ENCODE measurements around the gene CLDN6.

Gene CLDN6

DNA sequence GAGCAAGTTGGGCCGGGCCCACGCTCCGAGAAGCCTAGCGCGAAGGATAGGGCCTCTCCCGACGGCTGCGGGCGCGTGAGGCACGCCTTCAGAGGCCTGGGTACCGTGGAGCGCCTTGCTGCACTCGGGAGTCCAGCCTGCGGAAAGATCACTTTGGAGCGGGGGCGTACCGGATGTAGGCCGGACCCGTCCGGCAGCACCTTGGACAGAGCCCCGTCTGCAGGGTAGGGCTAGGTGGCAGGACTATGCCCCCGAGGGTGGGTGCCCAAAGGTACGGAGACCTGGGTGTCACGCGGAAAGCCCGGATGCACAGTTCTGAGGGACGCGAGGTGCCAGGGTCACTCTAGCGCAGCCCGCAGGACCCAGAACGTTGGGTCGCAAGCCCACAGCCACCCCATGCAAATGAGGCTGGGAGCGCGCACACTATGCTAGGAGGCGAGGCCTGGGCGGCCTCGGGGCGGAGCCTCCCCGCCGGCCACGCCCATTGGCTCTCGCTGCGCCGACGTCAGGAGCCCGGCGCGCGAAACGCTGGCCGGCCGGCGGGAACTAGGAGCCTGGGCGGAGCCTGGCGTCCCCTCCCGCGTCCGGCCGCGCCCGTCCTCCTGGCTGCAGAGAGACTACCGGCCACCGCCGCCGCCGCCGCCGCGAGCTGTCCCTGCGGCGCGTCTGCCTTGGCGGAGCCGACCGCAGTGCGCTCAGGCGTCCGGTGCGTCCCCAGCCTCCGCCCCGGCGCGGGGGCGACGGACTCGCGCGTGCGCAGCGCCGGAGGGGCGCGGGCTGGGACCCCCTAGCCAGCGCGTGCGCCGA is 49.0 kb downstream of the CLDN6 start, which contains the start of gene PAQR4:
TSS of gene PAQR4 (plus strand) at position 611 of the 807 bp plus-strand sequence. CDS start 327 bp downstream, outside the sequence.
- TF ChIP-seq, protein P1, sequence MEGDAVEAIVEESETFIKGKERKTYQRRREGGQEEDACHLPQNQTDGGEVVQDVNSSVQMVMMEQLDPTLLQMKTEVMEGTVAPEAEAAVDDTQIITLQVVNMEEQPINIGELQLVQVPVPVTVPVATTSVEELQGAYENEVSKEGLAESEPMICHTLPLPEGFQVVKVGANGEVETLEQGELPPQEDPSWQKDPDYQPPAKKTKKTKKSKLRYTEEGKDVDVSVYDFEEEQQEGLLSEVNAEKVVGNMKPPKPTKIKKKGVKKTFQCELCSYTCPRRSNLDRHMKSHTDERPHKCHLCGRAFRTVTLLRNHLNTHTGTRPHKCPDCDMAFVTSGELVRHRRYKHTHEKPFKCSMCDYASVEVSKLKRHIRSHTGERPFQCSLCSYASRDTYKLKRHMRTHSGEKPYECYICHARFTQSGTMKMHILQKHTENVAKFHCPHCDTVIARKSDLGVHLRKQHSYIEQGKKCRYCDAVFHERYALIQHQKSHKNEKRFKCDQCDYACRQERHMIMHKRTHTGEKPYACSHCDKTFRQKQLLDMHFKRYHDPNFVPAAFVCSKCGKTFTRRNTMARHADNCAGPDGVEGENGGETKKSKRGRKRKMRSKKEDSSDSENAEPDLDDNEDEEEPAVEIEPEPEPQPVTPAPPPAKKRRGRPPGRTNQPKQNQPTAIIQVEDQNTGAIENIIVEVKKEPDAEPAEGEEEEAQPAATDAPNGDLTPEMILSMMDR (conservative IDR thresholded peaks at IDR 0.05; ENCODE audit: low read depth, low read length): no peak
- peak within 1 kb of the TSS; percentile 65 for H3K4me3 ChIP-seq (ENCODE audit: low read length)
- DNase-seq (ENCODE audit: low read depth): peak; percentile 46

DNA sequence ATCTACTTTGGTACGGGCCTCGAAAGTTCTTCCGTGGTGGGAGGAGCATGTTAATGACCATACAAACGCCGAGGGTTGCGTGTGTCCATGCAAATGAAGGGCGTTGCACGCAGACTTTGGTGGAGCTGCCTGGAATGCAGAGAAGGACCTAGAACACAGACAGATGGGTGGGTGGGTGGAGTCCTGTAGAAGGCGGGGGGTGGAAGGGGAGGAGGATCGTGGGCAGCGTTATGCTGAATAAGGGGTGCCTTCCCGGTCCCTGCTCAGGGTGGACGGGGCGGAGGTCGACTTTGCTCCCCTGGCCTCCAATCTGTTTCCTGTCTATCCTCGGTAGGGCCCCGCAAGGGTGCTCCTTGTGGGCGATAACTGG is 49.6 kb downstream of the CLDN6 start:
- H3K4me3 ChIP-seq (ENCODE audit: low read length): no peak overlapping the region
- DNase-seq (ENCODE audit: low read depth): no peak
- TF ChIP-seq, protein P1 (conservative IDR thresholded peaks at IDR 0.05; ENCODE audit: low read depth, low read length): no peak

DNA sequence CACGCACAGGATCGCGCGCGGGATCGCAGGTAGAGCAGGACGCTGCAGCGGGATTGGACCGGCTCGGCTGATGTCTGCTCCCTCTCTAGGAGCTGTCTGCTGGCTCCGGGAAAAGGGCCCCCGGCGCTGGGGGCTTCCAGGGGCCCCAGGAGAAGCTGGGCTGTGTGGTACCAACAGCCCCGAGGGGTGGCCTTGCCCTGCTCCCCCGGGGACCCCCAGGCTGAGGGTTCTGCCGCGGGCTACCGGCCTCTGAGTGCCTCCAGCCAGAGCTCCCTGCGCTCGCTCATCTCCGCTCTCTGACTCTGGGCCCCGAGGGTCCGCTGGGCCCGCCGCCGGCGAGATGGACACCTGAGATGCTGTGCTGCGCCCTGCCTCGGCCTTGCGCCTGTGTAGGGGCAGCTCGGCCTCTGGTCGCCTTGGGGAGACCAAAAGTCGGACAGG is 50.2 kb downstream of the CLDN6 start:
- TF ChIP-seq, protein P1 (conservative IDR thresholded peaks at IDR 0.05; ENCODE audit: low read depth, low read length): no peak
- DNase-seq (ENCODE audit: low read depth): no peak
- no peak overlapping the region for H3K4me3 ChIP-seq (ENCODE audit: low read length)

GRCh38 chr16:2967211-2967631 is 50.8 kb downstream of the CLDN6 start:
- no peak for DNase-seq (ENCODE audit: low read depth)
- no peak overlapping the region for H3K4me3 ChIP-seq (ENCODE audit: low read length)
- TF ChIP-seq, protein P1 (conservative IDR thresholded peaks at IDR 0.05; ENCODE audit: low read depth, low read length): no peak

- H3K4me3 ChIP-seq (ENCODE audit: low read length): no peak overlapping the region
- TF ChIP-seq, protein P1 (conservative IDR thresholded peaks at IDR 0.05; ENCODE audit: low read depth, low read length): no peak
- DNase-seq (ENCODE audit: low read depth): no peak
Measured at GRCh38 chr16:2966808-2967191, 51.2 kb downstream of the CLDN6 start.

DNA sequence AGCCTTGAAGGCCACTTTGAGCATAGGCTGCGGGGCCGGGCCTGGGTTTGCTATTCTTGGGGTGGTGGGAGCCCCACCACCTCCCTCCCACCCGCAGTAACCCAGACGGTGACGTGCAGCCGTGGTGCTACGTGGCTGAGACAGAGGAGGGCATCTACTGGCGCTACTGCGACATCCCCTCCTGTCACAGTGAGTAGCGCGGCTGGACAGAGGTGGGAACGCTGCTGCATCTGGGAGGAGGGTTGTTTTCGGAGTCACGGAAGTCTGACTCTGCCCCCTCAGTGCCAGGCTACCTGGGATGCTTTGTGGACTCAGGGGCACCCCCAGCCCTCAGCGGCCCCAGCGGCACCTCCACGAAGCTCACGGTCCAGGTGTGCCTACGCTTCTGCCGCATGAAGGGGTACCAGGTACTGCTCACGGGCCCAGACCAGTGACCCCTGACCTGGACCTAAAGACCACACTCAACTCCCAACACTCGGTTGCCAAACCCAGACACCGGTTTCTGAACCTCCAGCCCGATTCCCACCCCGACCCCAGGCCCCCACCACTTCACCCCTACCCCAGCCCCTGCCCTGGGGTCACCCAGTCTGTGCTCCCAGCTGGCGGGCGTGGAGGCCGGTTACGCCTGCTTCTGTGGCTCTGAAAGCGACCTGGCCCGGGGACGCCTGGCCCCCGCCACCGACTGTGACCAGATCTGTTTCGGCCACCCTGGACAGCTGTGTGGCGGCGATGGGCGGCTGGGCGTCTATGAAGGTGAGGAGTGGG is 51.8 kb downstream of the CLDN6 start:
- TF ChIP-seq, protein P1 (conservative IDR thresholded peaks at IDR 0.05; ENCODE audit: low read depth, low read length): no peak
- no peak overlapping the region for H3K4me3 ChIP-seq (ENCODE audit: low read length)
- DNase-seq (ENCODE audit: low read depth): no peak
